Activated CD8-positive, alpha-beta memory T cell treated with anti-CD3 and anti-CD28 coated beads, Interleukin-2, amount 50 U/mL, for 24 hours (primary cell): ENCODE data around the gene ERG.

Source experiments
- DNase-seq: peaks from one replicate; pipeline ENCODE4 v3.0.0-alpha.2; 2020; ENCODE audit errors: extremely low read depth

Gene ERG

DNA sequence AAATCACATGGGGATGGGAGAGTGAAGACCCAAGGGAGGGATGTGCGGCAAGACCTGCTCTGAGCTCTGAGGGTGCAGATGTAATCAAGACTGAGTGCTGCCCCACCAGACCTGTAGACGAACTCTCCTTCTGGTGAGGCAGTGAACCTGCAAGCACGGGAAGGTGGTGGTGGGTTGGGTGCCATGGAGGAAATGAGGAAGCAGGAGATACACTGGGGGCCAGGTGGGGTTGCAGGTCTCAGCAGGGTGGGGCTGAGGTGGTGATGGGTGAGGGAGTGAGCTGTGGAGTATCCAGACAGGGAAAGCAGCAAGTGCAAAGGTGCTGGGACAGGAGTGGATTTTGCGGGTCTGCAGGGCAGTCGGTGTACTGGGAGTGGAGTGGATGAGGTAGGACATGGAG lies 139.2 kb downstream of the ERG start:
- no peak for DNase-seq

DNA sequence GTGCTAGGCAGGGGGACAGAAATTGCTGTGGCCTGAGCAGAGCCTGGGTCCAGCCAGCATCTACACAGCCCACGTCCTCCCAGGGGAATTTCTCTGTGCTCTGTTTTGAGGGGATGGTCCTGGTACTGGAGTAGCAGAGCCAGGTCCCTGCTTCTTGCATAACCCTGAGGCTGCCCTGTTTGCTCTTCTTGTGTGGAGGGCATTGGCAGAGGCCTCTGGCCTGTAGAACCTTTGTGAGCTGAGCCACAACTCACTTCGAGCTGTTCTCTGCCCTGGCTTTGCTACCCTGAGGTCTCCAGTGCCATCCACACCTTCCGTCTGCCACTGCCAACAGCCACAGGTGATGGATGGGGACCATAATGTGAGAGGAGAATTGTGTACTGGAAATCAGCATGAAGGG lies 139.6 kb downstream of the ERG start:
- DNase-seq: no peak

DNA sequence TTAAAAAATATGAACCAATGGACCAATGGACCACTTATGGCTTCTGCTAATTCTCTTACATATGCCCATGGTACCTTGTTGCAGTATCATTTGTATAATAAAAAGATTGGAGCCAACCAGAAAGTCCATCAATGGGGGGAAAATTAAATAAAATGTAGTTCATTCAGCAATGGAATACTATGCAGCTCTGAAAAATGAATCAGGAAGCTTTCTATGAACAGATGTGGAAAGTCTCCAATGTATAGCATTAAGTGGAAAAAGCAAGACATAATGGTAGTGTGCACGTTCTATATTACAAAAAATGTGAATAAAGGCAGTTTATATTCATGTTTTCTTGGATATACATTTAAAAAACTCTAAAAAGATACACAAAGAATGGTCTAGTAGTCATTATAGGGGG lies 140.2 kb downstream of the ERG start:
- DNase-seq: no peak

DNA sequence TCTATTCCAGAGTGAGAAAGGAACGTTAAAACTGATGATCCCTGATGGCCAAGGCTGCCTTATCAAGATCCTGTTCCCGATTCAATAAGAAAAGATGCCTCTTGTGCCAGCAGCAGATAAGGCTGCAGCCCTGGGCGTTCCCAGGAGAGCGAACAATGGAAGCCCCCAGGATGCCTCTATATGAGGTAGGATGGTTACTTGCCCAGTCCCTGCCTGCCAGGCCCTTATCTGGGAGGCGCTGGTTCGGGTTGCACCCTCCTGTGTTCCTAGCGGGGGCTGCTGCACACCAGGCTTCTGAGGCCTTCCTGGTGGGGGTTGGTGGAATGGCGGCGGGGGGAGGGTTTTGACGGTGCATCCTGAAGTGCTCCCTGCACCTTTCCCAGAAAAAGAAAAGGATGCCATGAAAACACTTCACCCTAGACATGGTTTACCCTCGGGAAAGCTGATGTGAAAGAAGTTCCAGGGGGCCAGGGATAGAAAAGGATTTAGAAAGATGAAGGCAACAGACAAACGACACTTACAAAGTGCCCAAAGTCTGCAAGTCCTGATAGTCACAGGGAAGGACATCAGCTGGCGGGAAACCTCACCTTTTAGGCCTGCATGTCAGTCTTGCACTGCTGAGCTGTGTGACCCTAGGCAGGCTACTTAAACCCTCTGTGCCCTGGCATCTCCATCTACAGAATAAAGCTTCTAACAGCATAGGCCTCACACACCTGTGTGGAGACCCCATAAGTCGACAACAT lies 141.2 kb downstream of the ERG start:
- no peak for DNase-seq

DNA sequence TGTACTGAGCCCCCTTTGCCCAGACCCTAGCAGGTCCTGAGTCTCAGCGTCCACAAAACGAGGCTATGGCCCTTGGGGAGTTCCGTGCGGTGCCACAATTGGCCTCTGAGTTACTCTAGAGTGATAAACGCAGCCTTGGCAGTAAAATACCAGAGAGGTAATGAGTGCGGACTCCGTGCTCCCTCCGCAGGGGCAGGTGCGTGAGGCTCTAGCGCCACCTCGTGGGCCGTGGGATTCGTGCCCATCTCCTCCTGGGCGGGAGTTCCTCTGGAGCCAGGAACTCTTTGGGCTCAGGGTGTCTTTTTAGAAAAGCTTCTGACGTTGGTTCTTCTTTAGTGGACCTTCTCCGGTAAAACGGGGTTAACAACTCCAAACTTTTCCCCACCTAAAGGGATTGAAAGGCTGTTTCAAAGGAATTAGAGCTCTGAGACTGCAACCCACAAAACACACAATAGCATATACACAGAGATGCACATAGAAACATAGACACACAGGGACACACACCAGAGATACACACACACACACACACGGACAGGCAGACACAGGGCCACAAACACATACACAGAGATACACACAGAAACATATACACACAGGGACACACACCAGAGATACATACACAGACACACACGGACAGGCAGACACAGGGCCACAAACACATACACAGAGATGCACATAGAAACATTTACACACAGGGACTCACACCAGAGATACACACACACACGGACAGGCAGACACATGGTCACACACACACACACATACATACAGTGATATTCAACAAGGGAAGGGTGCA lies 142.1 kb downstream of the ERG start:
- DNase-seq: peak; percentile 32

DNA sequence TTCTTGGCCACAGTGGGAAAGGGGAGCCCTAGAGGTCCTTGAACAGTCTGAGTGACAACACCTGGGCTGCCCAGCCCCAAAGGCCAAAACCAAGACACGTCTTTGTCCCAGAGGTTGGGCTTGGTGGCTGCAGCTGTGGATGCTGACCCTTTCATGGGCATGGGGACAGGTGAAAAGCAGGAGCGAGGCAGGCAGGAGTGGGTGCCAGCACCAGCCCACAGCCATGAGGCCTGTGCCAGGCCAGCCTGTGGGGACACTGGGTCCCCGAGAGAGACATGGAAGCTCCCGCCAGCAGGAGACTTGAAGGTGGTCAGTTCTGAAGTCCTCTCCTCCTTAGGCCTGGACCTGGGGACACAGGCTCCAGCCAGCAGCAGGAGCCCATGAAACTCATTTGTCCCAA lies 142.9 kb downstream of the ERG start:
- no peak for DNase-seq

DNA sequence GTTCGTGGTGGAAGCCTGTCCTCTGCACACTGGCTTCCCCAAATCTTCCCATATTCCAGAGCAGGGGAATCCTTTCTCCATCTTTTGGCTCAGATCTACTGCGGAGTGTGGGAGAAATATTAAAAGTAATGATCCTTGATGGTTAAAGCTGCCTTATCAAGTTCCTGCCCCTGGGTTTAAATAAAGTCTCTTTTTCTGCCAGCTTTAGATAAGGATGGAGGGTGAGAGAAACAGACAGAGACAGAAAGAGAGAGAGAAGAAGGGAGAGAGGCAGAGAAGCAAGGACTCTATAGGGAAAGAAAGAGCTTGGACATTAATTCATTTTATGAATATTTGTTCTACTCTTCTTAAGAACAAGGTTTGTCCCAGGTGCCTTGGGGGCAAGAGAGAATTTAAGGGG lies 143.5 kb downstream of the ERG start:
- no peak for DNase-seq

DNA sequence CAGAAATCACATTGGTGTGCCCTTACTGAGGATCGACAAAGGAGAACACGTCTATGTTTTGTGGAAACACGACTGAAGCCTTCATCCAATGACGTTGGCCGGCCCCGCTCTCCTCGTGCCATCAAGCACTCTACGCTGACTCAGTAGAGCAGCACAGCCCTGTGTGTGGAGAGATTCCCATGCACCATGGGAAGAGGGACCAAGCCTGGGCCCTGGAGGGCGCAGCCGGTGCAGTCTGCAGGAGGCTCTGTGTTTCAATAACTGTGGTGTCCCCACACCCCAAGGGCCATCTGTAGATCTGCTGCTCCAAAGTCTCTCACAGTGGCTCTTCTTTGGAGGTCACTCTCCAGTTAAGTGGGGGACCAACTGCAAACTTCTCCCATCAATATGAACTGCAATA lies 144.0 kb downstream of the ERG start:
- DNase-seq: no peak

DNA sequence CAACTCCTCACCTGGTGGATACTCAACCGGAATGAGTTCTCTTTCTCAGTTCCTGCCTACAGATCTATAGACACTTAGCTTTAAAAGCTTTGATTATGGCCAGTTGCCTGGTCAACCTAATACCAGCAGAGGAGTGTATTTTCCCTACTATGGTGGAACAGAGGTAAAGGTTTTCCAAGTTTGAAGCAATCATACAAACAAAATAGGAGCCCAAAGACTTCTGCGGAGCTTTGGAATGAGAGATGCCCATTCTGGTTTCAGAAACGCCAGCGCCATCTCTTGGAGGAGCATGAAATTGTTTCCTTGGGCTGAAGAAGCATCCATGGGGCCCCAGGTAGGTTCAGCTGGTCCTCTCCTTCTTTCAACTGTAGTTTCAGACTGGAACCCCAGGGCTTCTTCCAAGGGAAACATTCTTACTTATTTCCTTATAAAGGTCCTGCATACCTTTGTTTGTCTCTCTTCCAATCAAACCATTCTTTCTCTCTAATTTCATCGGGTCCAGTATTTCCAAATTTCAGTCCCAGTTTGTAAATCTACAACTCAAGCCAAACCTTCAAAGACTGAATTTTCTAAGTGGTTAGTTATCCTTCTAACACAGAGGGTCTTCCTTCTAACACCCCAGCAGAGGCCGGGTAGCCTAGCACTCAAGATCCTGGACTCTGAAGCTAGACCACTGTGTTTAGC lies 145.6 kb downstream of the ERG start:
- DNase-seq: no peak

DNA sequence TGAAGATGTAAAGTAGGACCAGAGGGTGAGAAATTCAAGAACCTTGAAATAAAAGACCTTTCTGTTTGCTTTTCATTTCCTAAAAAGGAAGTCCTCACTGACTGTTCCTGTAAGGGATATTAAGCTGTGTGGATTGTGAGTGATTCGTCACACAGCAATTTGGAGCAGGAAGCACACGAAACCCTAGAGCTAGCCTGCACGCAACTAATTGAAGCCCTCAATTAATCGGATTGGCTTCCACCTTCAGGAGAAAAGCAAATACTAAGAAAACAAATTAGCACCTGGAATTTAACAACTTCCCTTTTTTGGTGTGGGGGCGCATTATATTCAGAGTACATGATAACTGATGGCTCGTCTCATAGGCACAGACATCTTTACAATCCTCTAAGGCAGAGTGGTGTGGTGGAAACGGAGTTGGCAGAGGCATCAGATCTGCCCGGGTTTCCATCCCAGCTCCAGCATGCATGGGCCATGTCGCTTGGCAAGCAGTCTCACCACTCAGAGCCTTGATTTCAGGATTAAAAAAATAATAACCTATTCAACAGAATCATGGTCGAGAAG lies 146.2 kb downstream of the ERG start:
- DNase-seq: no peak

DNA sequence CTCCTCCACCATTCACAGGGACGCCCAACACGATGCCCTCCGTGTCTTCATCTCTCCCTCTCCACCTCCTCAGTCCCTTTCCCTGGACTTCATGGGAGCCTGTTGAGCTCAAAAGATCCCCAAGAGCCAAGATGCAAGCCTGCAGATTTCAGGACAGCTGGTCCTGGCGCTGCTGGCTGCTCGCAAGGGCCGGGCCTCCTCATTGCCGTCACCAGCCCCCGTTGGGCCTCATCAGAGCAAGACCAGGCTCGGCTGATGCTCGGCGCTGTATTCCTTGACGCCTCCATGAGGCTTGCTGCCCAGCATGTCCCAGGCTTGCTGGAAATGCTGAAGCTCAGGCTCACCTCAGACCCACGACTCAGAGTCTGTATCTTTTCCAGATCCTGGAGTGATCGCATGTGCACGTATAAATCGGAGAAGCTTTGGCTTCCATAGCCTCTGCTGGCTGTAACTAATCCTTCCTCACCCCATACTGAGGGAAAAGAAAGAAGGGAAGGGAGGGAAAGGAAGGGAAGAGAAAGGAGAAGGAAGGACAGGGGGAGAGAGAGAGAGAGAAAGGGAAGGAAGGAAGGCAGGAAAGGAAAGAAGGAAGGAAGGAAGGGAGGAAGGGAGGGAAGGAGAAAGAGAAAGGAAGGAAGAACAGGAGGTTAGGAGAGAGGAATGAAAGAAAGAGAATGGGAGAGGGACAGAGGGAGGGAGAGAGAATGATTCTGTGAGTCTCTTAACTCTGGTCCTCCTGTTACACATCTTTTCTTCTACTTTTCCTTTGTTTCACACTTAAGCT lies 146.9 kb downstream of the ERG start:
- DNase-seq: no peak

DNA sequence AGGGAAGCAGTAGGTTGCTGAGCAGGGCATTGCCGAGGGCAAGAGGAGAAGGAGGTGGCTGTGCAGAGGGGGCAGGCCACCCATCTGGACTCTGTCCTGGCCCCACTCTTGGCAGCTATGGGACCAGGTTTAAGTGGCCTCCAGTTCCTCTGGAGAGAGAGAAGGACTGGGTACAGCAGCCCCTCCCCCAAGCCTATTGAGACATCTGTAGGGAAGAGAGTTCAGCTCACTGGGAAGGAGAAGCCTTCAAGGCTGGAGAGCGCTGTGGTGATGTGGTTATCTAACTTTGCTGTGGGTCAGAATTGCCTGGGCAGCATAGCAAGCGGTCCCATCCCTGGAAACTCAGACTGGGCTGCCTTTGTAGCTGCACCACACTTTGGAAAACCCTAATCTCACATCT lies 147.6 kb downstream of the ERG start:
- no peak for DNase-seq

DNA sequence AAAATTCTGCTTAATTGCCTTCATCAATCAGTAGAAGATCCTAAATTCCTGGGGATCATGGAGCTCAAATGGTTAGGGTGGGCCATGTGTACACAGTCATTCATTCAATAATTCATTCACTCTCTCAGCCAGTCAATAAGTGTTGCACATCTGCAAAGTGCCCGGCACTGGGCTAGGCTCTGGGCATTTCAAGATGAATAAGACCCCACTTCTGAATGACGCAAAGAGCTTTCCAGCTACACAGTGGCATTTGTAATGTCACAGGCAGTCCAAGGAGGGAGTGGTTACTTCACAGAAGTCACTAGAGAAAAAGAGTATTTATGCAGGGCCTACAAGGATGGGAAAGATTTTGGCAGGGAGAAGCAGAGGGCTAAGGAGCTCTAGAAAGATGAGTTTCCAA lies 148.3 kb downstream of the ERG start:
- DNase-seq: no peak

DNA sequence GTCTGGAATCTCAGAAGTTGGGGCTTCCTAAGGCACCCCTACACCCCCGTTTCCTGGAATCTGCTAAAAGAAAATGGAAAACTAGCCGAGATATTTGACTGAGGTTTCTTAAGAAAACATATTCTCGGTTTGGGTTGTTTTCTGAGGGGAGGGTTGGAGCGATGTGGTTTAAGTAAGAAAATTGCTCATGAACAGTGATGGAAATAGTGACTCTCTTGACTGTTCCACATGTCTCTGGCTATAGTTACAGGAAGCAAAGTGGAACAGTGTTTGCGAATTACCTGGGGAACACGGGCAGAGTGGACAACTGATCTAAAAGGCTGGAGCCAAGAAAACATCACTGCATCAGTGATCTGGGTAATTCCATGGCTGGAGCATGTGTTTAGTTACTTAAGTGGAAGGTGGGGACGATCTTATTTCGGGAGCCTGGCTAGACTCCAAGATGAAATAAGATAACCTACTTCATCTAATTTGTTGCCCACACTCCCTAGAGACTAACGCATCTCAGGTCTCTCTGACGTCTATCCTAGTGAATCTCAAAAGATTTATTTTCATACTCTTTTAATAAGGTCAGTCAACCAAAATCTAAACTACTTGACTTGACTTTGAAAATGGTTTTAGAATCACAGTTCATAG lies 149.0 kb downstream of the ERG start:
- no peak for DNase-seq

DNA sequence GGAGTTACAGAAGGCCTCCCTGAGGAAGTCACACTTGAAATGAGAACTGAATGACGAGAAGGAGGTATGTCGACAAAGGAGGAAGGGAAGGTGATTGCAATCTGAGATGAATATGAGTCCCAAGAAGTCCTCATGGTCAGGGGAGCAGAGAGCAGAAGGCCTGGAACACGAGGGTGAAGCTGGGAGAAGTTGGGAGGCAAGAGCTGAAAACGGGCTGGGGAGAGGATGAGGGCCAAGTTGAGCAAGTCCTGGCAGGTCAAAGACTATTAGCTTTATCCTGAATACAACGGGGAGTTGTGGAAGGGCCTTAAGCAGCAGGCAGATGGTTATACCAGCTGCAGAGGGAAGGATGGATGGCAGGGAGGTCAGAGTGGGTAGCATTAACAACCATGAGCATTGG lies 152.0 kb downstream of the ERG start:
- DNase-seq: no peak

DNA sequence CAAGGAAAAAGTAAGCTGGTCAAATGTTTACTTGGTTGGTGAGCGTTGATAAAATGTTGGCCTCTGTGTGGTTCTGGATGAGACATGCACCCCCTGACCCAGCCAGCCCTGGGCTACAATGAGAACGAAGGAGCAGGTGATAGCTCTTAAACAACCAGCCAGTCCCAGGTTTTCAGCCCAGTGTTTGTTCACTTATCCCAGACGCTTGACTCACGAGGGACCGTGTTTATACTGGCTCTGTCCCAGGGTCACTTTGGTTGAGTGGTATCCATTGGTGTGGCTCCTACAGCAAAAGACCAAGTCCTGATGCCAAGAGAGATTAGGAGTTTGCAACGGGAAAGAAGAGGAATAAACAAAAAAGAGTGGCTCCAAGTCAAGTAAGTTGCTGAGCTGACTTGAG lies 154.6 kb downstream of the ERG start:
- no peak for DNase-seq

DNA sequence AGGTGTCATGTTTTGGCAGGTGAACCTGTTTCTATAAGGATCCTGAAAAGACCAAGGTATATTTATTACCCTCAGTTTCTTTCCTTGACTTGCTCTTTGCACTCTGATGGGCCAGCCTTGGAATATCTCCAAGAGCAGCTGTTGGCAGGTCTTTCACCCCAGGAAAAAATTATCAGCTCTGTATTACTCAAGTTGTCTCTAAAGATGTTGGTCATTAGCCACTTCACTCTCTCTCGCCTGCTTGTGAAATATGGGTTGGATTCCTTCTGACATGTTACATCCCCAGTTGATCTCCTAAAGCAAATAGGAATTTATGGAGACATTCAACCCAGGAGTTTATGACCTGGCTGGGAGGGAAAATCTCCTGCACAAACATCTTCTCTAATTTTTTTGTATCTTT lies 155.5 kb downstream of the ERG start:
- DNase-seq: no peak

DNA sequence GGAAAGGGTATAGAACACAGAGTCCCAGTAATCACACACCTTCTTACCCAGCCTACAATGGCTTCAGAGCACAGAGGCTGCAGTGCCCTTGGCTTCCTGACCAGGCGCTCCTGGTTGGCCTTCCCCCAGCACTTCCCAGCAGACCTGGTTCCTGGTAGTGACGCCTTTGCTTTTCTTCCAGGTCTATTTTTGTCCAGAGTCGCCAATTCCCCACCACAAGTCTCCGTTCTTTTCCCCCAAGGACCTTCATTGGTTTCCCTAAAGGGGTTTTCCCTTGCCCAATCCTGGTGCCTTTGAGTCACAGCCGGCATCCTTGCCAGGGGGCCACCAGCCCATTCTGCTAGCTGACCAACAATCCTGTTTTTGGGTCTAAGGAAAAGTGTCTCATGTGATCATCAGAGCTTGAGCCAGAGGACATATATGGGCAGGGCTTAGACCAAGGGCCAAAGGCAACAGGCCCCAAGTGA lies 156.7 kb downstream of the ERG start:
- no peak for DNase-seq

DNA sequence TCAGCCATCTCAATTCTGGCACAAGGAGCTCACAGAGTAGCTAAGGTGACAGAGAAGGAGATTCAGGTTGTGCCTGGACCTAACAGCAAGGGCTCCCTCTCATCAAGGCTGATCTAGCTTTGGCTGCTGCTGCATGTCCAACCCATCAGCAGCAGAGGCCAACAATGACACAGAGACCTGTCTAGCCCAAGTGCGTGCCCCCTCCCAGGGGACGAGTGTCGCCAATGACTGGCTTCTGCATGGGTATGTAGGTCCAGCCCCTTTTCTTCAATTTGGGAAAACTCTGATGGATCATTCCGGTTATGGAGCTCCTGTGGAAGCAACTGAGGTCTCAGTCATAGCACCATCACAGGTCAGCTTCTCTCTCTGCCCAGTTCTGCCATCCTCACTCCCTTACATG lies 158.1 kb downstream of the ERG start:
- DNase-seq: no peak

DNA sequence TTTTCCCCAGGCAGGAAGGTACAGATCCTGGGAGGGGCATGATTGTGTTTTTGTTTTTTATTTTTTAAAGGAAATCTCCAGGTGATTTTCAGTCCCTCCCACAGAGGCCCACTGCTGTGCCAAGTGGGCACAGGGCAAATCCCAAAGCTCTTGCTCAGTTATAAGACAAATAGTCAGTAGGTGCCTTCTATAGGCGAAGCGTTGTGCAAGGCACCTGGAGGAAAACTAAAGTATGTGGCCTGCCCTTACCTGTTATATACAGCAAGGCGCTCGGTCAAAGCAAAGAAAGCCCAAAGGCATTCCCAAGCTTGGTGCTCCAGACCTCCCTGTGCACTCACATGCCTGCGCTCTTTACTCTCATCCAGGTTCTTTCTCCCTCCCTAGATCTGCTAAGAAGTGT lies 160.5 kb downstream of the ERG start:
- no peak for DNase-seq

DNA sequence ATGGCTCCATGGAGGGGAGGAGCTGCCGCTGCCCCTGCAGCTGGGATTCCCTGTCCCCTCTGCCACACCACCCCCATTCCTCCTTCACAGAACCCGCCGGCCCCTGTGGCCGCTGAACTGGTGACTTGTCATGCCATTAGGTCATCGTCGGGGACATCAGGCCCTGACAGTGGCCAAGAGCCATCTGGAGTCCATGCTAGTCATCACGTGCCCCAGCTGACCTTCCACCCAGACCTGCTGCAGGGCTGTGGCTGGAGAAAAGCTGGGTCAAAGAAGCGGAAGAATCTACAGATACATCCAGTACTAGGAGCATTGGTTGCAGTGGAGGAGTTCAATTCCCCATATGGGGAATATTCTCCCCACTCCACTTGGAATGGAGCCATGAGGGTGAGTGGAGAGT lies 163.4 kb downstream of the ERG start:
- DNase-seq: no peak
